H9 (cell line): ENCODE results near the gene RFX4. TPM values are rescaled to one million over a fixed set of nuclear protein-coding genes. Genes with fewer than 3 reads are reported as not detected.

Experiments used
- DNase-seq: peaks from one replicate; pipeline ENCODE4 v3.0.0-alpha.2; 2017
- H2AFZ ChIP-seq: one replicate; pipeline ENCODE4 v1.6.1; 2013; ENCODE audit warnings: mild to moderate bottlenecking, low read length, control low read depth, moderate library complexity
- H2AK5ac ChIP-seq: 2 replicates; pipeline ENCODE4 v1.6.1; 2013; ENCODE audit warnings: low read length, control low read depth, mixed read lengths; ENCODE audit not compliant: insufficient read length
- H2BK120ac ChIP-seq: one replicate; pipeline ENCODE4 v1.6.1; 2013; ENCODE audit warnings: low read depth, mild to moderate bottlenecking, low read length, control low read depth, inconsistent platforms; ENCODE audit not compliant: poor library complexity, severe bottlenecking
- H2BK12ac ChIP-seq: 2 replicates; pipeline ENCODE4 v1.6.1; 2013; ENCODE audit warnings: low read length, control low read depth, mixed read lengths, low read depth; ENCODE audit not compliant: insufficient read length
- H2BK15ac ChIP-seq: 2 replicates; pipeline ENCODE4 v1.6.1; 2013; ENCODE audit warnings: low read depth, low read length, control low read depth
- H2BK20ac ChIP-seq: one replicate; pipeline ENCODE4 v1.6.1; 2013; ENCODE audit warnings: low read depth, mild to moderate bottlenecking, low read length, control low read depth, inconsistent platforms; ENCODE audit not compliant: poor library complexity, severe bottlenecking
- H2BK5ac ChIP-seq: 2 replicates; pipeline ENCODE4 v1.6.1; 2013; ENCODE audit warnings: low read length, control low read depth, mixed read lengths; ENCODE audit not compliant: insufficient read length
- H3K14ac ChIP-seq: 2 replicates; pipeline ENCODE4 v1.6.1; 2013; ENCODE audit warnings: low read length, control low read depth; ENCODE audit not compliant: insufficient read depth
- H3K18ac ChIP-seq: 2 replicates; pipeline ENCODE4 v1.6.1; 2013; ENCODE audit warnings: low read depth, mild to moderate bottlenecking, mixed read lengths, low read length, control low read depth; ENCODE audit not compliant: insufficient read length
- H3K23ac ChIP-seq: 2 replicates; pipeline ENCODE4 v1.6.1; 2013; ENCODE audit warnings: low read length, control low read depth, mixed read lengths, low read depth; ENCODE audit not compliant: insufficient read length
- H3K23me2 ChIP-seq: 2 replicates; pipeline ENCODE4 v1.6.1; 2013; ENCODE audit warnings: low read depth, mild to moderate bottlenecking, mixed read lengths, low read length, control low read depth; ENCODE audit not compliant: insufficient read length, poor library complexity, severe bottlenecking
- H3K27ac ChIP-seq: 2 replicates; pipeline ENCODE4 v1.5.1; 2013; ENCODE audit warnings: low read length, control low read depth, mixed read lengths, low read depth; ENCODE audit not compliant: insufficient read length
- H3K27me3 ChIP-seq: 2 replicates; pipeline ENCODE4 v1.6.1; 2013; ENCODE audit warnings: low read length, control low read depth, inconsistent platforms; ENCODE audit not compliant: insufficient read depth
- H3K4ac ChIP-seq: 2 replicates; pipeline ENCODE4 v1.6.1; 2013; ENCODE audit warnings: low read depth, mild to moderate bottlenecking, control low read depth, inconsistent platforms, low read length, moderate library complexity
- H3K4me1 ChIP-seq: 2 replicates; pipeline ENCODE4 v1.6.1; 2013; ENCODE audit warnings: low read length, control low read depth, inconsistent platforms; ENCODE audit not compliant: insufficient read depth
- H3K4me2 ChIP-seq: 2 replicates; pipeline ENCODE4 v1.6.1; 2013; ENCODE audit warnings: low read length, control low read depth, mixed read lengths; ENCODE audit not compliant: insufficient read length, insufficient read depth
- H3K56ac ChIP-seq: 2 replicates; pipeline ENCODE4 v1.6.1; 2013; ENCODE audit warnings: low read depth, mild to moderate bottlenecking, mixed read lengths, low read length, control low read depth; ENCODE audit not compliant: insufficient read length
- H3K79me1 ChIP-seq: 2 replicates; pipeline ENCODE4 v1.6.1; 2013; ENCODE audit warnings: low read depth, mild to moderate bottlenecking, moderate library complexity, low read length, control low read depth, inconsistent platforms; ENCODE audit not compliant: insufficient read depth, poor library complexity, severe bottlenecking
- H3K79me2 ChIP-seq: 2 replicates; pipeline ENCODE4 v1.6.1; 2013; ENCODE audit warnings: low read length, control low read depth, inconsistent platforms; ENCODE audit not compliant: insufficient read depth
- H3K9ac ChIP-seq: 2 replicates; pipeline ENCODE4 v1.6.1; 2013; ENCODE audit warnings: low read length, control low read depth, mixed read lengths; ENCODE audit not compliant: insufficient read length; ENCODE audit errors: extremely low read depth
- H3K9me3 ChIP-seq: one replicate; pipeline ENCODE4 v1.6.1; 2013; ENCODE audit warnings: low read depth, low read length, inconsistent platforms; ENCODE audit not compliant: control insufficient read depth
- H3T11ph ChIP-seq: one replicate; pipeline ENCODE4 v1.6.1; 2013; ENCODE audit warnings: mild to moderate bottlenecking, low read length, control low read depth, inconsistent platforms
- H4K20me1 ChIP-seq: one replicate; pipeline ENCODE4 v1.6.1; 2013; ENCODE audit not compliant: control insufficient read depth, insufficient read length, insufficient read depth
- H4K5ac ChIP-seq: 2 replicates; pipeline ENCODE4 v1.6.1; 2013; ENCODE audit warnings: low read depth, mild to moderate bottlenecking, mixed read lengths, low read length, control low read depth; ENCODE audit not compliant: insufficient read length
- H4K8ac ChIP-seq: replicated peaks from 2 replicates; pipeline ENCODE4 v1.6.1; 2013; ENCODE audit warnings: low read length, control low read depth, mixed read lengths, low read depth; ENCODE audit not compliant: insufficient read length
- H4K91ac ChIP-seq: 2 replicates; pipeline ENCODE4 v1.6.1; 2013; ENCODE audit warnings: low read depth, mild to moderate bottlenecking, moderate library complexity, mixed read lengths, low read length, control low read depth; ENCODE audit not compliant: insufficient read length
- H3K27ac Mint-ChIP-seq, 3 experiments: 2 replicates in 2 of 3; 3 replicates in 1 of 3; pipeline ENCODE4 v1.8.0; 2020 to 2021; ENCODE audit warnings: mixed read lengths in 3 of 3, mild to moderate bottlenecking in 1 of 3, moderate library complexity in 1 of 3
- H3K27me3 Mint-ChIP-seq: 2 replicates; pipeline ENCODE4 v1.8.0; 2021; ENCODE audit warnings: low read depth, mild to moderate bottlenecking, moderate library complexity, mixed read lengths
- H3K36me3 Mint-ChIP-seq, 3 experiments: 2 replicates in 2 of 3; 3 replicates in 1 of 3; pipeline ENCODE4 v1.8.0; 2020 to 2021; ENCODE audit warnings: low read depth in 3 of 3, mixed read lengths in 3 of 3; ENCODE audit not compliant: insufficient read depth in 1 of 3
- H3K4me1 Mint-ChIP-seq, 2 experiments: 2 replicates each; pipeline ENCODE4 v1.8.0; 2020; ENCODE audit warnings: mixed read lengths in 2 of 2
- H3K4me3 Mint-ChIP-seq, 2 experiments: 2 replicates in 1 of 2; 3 replicates in 1 of 2; pipeline ENCODE4 v1.8.0; 2020 to 2021; ENCODE audit warnings: mild to moderate bottlenecking in 2 of 2, mixed read lengths in 2 of 2, moderate library complexity in 1 of 2
- H3K9me3 Mint-ChIP-seq, 2 experiments: 2 replicates in 1 of 2; 3 replicates in 1 of 2; pipeline ENCODE4 v1.8.0; 2020; ENCODE audit warnings: mild to moderate bottlenecking in 2 of 2, mixed read lengths in 2 of 2, moderate library complexity in 1 of 2
- WGBS: extraction: QIAGEN DNeasy Blood & Tissue Kit; methylation state at CpG from one replicate; pipeline ENCODE4 v1.1.7; 2013; ENCODE audit warnings: missing lambda C conversion rate, low lambda C conversion rate, mixed read lengths; ENCODE audit not compliant: insufficient read length; ENCODE audit errors: extremely low coverage; 5-methylcytosine and 5-hydroxymethylcytosine counted together
- total RNA-seq: library from RNA; stranded (reverse); gene quantifications from 2 replicates; pipeline ENCODE4 v1.2.1, GENCODE V29; 2021
- TF ChIP-seq, protein P1 (sequence below): fragments of 200-600 bp; sonication (generic); conservative IDR thresholded peaks from 3 replicates; pipeline ENCODE4 v1.8.0; 2021; ENCODE audit warnings: antibody characterized with exemption, mild to moderate bottlenecking

Gene RFX4
- total RNA-seq, 1 experiment from 2014 or later: 0.57 TPM

GRCh38 chr12:106588771-106589170 lies 6.0 kb downstream of the RFX4 start:
- Mint-ChIP-seq H3K9me3 (peaks cover 0 to 7% of the 10 kb centered on the region in 2 experiments; a peak in 2 of 5 replicates), H3K4me3 (no peak overlapping the region; a peak in 1 of 5 replicates), H3K4me1 (peaks cover 28 to 37% of the 10 kb centered on the region in 2 experiments), H3K27me3 (peaks cover 100% of the 10 kb centered on the region), H3K27ac (no peak overlapping the region), H3K36me3 (no peaks in the 10 kb centered on the region; a peak in 1 of 7 replicates)
- Histone ChIP-seq H3K23me2 (peaks cover 12% of the 10 kb centered on the region), H3K18ac (no peak overlapping the region), H2BK5ac (no peak overlapping the region), H4K91ac (no peak overlapping the region), H3K79me1 (no peaks in the 10 kb centered on the region), H3K14ac (no peak overlapping the region), H2BK120ac (no peak overlapping the region), H3K23ac (no peak overlapping the region), H2BK20ac (no peak overlapping the region), H3K4me1 (peaks cover 2% of the 10 kb centered on the region), H3K4ac (no peak overlapping the region), H4K8ac (no peak overlapping the region), H3K9ac (no peak overlapping the region), H3K56ac (no peak overlapping the region), H4K5ac (no peak overlapping the region), H2AFZ (no peak overlapping the region), H3K79me2 (no peaks in the 10 kb centered on the region), H3K9me3 (no peaks in the 10 kb centered on the region), H2AK5ac (no peak overlapping the region), H3K27ac (no peak overlapping the region), H3K4me2 (no peak overlapping the region), H2BK15ac (no peak overlapping the region), H2BK12ac (no peak overlapping the region), H3T11ph (no peak overlapping the region), H4K20me1 (no peaks in the 10 kb centered on the region), H3K27me3 (peaks cover 68% of the 10 kb centered on the region)
- TF ChIP-seq, protein P1, sequence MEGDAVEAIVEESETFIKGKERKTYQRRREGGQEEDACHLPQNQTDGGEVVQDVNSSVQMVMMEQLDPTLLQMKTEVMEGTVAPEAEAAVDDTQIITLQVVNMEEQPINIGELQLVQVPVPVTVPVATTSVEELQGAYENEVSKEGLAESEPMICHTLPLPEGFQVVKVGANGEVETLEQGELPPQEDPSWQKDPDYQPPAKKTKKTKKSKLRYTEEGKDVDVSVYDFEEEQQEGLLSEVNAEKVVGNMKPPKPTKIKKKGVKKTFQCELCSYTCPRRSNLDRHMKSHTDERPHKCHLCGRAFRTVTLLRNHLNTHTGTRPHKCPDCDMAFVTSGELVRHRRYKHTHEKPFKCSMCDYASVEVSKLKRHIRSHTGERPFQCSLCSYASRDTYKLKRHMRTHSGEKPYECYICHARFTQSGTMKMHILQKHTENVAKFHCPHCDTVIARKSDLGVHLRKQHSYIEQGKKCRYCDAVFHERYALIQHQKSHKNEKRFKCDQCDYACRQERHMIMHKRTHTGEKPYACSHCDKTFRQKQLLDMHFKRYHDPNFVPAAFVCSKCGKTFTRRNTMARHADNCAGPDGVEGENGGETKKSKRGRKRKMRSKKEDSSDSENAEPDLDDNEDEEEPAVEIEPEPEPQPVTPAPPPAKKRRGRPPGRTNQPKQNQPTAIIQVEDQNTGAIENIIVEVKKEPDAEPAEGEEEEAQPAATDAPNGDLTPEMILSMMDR: no peak
- no CpG with 5 or more reads among the region's 4 CpGs for WGBS
- DNase-seq: no peak
